Thoracic aorta (tissue), 2 donors: ENCODE data around the gene MICALL1. TPM values are rescaled to one million over a fixed set of nuclear protein-coding genes. Genes with fewer than 3 reads are reported as not detected.

Experiments
- ATAC-seq: fragments of 150-250 bp; one replicate; pipeline ENCODE4 v1.8.0; 2017; ENCODE audit warnings: low read depth; ENCODE audit not compliant: insufficient number of reproducible peaks, low FRiP score
- DNase-seq: peaks from one replicate; pipeline ENCODE4 v3.0.0-alpha.2; 2020; ENCODE audit warnings: low spot score
- H3K27ac ChIP-seq, 2 donors: fragments of 200-600 bp; sonication (generic); 1 replicate in 1 of 2; 2 replicates in 1 of 2; pipeline ENCODE4 v1.5.1; 2016; ENCODE audit warnings: mild to moderate bottlenecking in 2 of 2, moderate library complexity in 2 of 2
- H3K27me3 ChIP-seq: fragments of 200-600 bp; sonication (generic); replicated peaks from 2 replicates; pipeline ENCODE4 v1.6.0; 2016; ENCODE audit warnings: mild to moderate bottlenecking; ENCODE audit not compliant: insufficient read depth
- H3K36me3 ChIP-seq: fragments of 200-600 bp; sonication (generic); one replicate; pipeline ENCODE4 v1.5.1; 2016
- H3K4me1 ChIP-seq, 2 donors: fragments of 200-600 bp; sonication (generic); 1 replicate in 1 of 2; 2 replicates in 1 of 2; pipeline versions ENCODE4 v1.5.1 to v1.6.0; 2016; ENCODE audit warnings: low read depth in 2 of 2, mild to moderate bottlenecking in 1 of 2; ENCODE audit not compliant: control insufficient read depth in 1 of 2
- H3K4me3 ChIP-seq: fragments of 200-600 bp; sonication (generic); 2 replicates; pipeline ENCODE4 v1.5.1; 2016; ENCODE audit warnings: mild to moderate bottlenecking
- H3K9me3 ChIP-seq: fragments of 200-600 bp; sonication (generic); 2 replicates; pipeline ENCODE4 v1.5.1; 2016
- CTCF ChIP-seq: fragments of 200-600 bp; sonication (generic); IDR thresholded peaks from one replicate; pipeline ENCODE4 v1.5.1; 2019; ENCODE audit warnings: antibody characterized with exemption
- total RNA-seq, 2 donors: library from RNA; depleted of rRNA; stranded (reverse); fragments of >200 nt; gene quantifications; one replicate each; pipeline versions ENCODE4 v1.1.0 to v1.2.3, GENCODE V29; 2016

Gene MICALL1
- total RNA-seq, 2 donors from 2014 or later: 16.8 to 49.3 TPM

GRCh38 chr22:37926358-37926757 lies 20.3 kb downstream of the MICALL1 start:
- no peaks in the 10 kb centered on the region for H3K27me3 ChIP-seq
- DNase-seq: no peak
- H3K9me3 ChIP-seq: no peaks in the 10 kb centered on the region
- no peak for TF ChIP-seq CTCF
- peaks cover 48% of the 10 kb centered on the region for H3K36me3 ChIP-seq
- H3K4me1 ChIP-seq: no peaks in the 10 kb centered on the region
- no peak overlapping the region for H3K4me3 ChIP-seq
- no peak for ATAC-seq
- no peak overlapping the region for H3K27ac ChIP-seq

DNA sequence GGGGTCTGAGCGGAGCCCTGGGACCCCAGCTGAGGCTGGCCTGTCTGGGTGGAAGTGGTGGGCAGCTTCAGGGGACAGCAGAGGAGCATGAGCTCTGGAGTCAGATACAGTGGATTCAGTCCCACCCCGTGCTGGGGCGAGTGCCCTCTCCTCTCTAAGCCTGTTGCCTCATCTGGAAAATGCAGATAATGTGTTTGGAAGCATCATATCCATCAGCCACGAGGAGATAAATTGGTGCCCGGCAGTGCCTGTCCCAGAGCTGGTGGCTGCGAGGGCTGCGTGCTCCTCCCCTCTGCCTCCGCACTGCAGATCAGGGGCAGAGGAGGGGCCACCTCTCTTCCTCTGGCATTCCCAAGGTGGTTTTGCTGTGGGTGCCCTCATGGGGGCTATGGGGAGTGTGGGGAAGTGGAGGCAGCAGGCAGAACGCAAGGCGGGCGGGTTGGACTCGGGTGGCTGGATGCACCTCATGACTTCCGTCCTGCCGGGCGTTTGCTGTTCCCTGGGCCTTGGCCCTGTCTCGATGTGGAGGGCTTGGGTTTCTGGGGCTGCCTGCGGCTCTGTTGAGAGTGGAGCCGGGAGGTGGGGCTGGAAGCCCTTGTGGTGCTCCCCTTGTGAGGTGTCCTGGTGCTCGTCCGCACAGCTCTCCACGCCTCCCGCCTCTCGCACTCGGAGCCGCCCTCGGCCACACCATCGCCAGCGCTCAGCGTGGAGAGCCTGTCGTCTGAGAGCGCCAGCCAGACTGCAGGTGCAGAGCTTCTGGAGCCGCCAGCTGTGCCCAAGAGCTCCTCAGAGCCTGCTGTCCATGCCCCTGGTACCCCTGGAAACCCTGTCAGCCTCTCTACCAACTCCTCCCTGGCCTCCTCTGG lies 20.9 kb downstream of the MICALL1 start:
- Histone ChIP-seq H3K9me3 (no peaks in the 10 kb centered on the region), H3K4me3 (no peak overlapping the region), H3K27ac (no peak overlapping the region), H3K4me1 (no peaks in the 10 kb centered on the region), H3K36me3 (peaks cover 45% of the 10 kb centered on the region), H3K27me3 (no peaks in the 10 kb centered on the region)
- ATAC-seq: no peak
- DNase-seq: no peak
- TF ChIP-seq CTCF: no peak

DNA sequence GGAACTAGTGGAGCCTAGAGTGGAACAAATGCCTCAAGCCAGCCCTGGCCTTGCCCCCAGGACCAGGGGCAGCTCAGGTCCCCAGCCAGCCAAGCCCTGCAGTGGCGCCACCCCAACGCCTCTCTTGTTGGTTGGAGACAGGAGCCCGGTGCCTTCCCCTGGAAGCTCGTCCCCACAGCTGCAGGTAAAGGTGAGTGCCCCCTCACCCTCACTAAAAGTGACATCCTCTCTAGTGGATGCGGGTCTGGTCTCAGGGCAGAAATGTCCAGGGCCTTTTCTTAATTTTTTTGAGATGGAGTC lies 21.5 kb downstream of the MICALL1 start:
- no peaks in the 10 kb centered on the region for H3K27me3 ChIP-seq
- no peak overlapping the region for H3K4me3 ChIP-seq
- TF ChIP-seq CTCF: no peak
- DNase-seq (no peak), ATAC-seq (no peak)
- no peaks in the 10 kb centered on the region for H3K4me1 ChIP-seq
- H3K9me3 ChIP-seq: no peaks in the 10 kb centered on the region
- H3K36me3 ChIP-seq: peaks cover 46% of the 10 kb centered on the region
- no peak overlapping the region for H3K27ac ChIP-seq

DNA sequence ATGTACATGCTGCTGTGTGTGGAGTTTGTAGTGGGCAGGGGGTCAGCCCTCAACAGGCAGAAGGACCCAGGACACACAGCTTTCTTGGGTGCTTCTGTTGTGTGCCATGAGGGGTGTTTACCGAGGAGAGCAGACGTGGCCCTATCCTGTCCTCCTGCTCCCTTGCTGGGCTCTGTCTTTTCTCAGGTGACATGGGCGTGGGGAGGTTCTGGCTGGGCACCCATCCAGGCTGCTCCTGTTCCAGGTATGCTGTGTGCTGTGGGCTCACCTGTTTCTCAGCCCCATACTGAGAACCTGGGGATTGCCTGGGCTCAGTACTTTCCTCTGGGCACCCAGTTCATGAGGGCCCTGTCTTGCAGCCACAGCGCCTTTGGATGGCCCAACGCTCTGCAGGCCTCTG lies 23.3 kb downstream of the MICALL1 start:
- Histone ChIP-seq H3K4me3 (no peak overlapping the region), H3K4me1 (peaks cover 8 to 15% of the 10 kb centered on the region in 2 donors), H3K36me3 (peaks cover 36% of the 10 kb centered on the region), H3K9me3 (no peaks in the 10 kb centered on the region), H3K27me3 (no peaks in the 10 kb centered on the region), H3K27ac (no peak overlapping the region)
- DNase-seq (no peak), ATAC-seq (no peak)
- no peak for TF ChIP-seq CTCF

- peak overlapping the region in 1 of 2 donors; percentile 22 for H3K27ac ChIP-seq
- no peak overlapping the region for H3K4me3 ChIP-seq
- no peaks in the 10 kb centered on the region for H3K27me3 ChIP-seq
- H3K36me3 ChIP-seq: peaks cover 28% of the 10 kb centered on the region
- no peak for TF ChIP-seq CTCF
- ATAC-seq (no peak), DNase-seq (no peak)
- H3K9me3 ChIP-seq: no peaks in the 10 kb centered on the region
- H3K4me1 ChIP-seq: peaks cover 8 to 15% of the 10 kb centered on the region in 2 donors
Observed at GRCh38 chr22:37930270-37930951, 24.3 kb downstream of the MICALL1 start.
